Astrocyte (in vitro differentiated cells and primary cell): ENCODE results near the gene CDCA7.

ENCODE experiments used
- EZH2 ChIP-seq: IDR thresholded peaks from 2 replicates; pipeline ENCODE4 v1.6.1; 2012; ENCODE audit warnings: mild to moderate bottlenecking, low read length, inconsistent platforms; ENCODE audit not compliant: insufficient read depth
- TF ChIP-seq, protein P1 (sequence below): IDR thresholded peaks from 2 replicates; pipeline ENCODE4 v1.5.1; 2011; ENCODE audit warnings: low read depth, mild to moderate bottlenecking, inconsistent platforms, low read length, moderate library complexity; ENCODE audit not compliant: insufficient read depth

DNA sequence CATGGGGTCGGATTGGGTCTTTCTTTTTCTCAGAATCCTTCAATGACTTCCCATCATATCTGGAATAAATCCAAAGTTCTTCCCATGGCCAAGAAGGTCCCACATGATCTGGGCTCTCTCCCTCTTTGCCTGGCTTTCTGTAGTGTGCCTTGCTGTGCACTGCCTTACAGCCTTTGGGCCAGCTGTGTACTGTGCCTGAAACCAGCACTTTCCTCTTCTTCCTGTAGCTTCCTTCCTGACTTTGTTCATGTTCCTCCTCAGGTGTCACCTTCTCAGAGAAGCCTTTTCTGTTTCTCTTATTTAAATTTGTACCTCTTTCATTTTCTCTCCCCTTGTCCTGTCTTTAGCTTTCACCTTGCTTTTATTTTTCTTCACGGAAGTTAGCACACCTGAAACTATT is 4.3 kb upstream of the CDCA7 start:
- TF ChIP-seq, protein P1, sequence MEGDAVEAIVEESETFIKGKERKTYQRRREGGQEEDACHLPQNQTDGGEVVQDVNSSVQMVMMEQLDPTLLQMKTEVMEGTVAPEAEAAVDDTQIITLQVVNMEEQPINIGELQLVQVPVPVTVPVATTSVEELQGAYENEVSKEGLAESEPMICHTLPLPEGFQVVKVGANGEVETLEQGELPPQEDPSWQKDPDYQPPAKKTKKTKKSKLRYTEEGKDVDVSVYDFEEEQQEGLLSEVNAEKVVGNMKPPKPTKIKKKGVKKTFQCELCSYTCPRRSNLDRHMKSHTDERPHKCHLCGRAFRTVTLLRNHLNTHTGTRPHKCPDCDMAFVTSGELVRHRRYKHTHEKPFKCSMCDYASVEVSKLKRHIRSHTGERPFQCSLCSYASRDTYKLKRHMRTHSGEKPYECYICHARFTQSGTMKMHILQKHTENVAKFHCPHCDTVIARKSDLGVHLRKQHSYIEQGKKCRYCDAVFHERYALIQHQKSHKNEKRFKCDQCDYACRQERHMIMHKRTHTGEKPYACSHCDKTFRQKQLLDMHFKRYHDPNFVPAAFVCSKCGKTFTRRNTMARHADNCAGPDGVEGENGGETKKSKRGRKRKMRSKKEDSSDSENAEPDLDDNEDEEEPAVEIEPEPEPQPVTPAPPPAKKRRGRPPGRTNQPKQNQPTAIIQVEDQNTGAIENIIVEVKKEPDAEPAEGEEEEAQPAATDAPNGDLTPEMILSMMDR, result no peak
- TF ChIP-seq EZH2, result no peak
